Measurements from ENCODE around the gene CATSPERZ.
"Not testable (repeated sequence)": the region's sequence is repeated elsewhere in the genome, so short reads cannot be mapped to it uniquely, and the experiment has no call there.

The CATSPERZ gene

DNA sequence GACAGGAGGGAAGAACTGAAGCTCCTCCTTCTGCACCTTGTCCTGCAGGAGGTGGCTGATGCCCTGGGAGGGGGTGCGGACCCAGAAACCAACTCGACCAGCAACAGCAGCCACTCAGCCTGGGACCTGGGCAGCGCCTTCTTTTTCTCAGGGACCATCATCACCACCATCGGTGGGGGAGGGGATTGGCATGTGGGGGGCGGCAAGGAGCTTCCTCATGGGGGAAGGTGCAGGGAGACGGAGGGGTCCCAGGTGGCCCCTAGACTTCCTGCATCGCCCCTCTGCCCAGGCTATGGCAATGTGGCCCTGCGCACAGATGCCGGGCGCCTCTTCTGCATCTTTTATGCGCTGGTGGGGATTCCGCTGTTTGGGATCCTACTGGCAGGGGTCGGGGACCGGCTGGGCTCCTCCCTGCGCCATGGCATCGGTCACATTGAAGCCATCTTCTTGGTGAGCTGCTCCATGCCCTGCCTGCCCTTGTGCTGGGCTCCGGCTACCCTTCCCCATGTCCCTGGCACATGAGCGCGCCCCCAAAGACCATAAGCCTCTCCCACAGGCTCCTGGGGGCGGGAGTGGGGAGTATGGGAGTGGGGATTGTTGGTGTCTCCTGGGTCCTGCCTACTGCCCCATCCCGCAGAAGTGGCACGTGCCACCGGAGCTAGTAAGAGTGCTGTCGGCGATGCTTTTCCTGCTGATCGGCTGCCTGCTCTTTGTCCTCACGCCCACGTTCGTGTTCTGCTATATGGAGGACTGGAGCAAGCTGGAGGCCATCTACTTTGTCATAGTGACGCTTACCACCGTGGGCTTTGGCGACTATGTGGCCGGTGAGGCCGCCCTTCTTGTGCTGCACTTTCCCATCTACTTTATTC, 3.1 kb upstream of the CATSPERZ start:
- no peak overlapping the region for H3K4me3 Mint-ChIP-seq
- H3K36me3 Mint-ChIP-seq = no peaks in the 10 kb centered on the region
- H3K27me3 Mint-ChIP-seq = peaks cover 38% of the 10 kb centered on the region
- no peaks in the 10 kb centered on the region for H3K9me3 Mint-ChIP-seq
- ATAC-seq (ENCODE audit: low read depth) (no peak), DNase-seq (ENCODE audit: low spot score in 2 of 2) (no peak)
- peaks cover 23% of the 10 kb centered on the region for H3K4me1 Mint-ChIP-seq
- no peak overlapping the region for H3K27ac Mint-ChIP-seq

DNA sequence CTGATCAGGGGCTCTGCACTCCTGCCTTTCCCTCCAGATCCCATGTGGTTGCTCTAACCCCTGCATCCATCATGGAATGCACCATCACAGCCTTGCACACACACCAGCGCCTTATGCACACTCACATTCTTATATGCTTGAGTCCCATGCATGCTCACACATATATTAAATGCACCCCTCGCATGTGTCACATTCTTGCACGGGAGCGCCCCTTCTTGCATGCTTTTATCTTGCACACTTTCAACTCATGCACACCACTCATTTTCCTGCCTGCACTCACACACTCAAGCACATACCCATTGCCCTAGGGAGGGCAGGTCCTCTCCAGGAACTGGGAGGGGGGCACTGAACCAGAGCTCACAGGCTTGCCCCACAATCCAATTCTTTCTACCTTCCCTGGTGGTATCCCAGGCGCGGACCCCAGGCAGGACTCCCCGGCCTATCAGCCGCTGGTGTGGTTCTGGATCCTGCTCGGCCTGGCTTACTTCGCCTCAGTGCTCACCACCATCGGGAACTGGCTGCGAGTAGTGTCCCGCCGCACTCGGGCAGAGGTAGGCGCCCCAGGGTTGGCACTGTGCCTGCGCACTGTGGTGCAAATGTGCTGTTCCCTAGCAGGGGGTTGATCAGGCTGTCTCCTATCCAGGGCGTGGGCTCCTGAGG, 2.3 kb upstream of the CATSPERZ start:
- ATAC-seq (ENCODE audit: low read depth) (no peak), DNase-seq (ENCODE audit: low spot score in 2 of 2) (no peak)
- Mint-ChIP-seq H3K27me3 (peaks cover 35% of the 10 kb centered on the region), H3K27ac (no peak overlapping the region), H3K4me1 (peaks cover 21% of the 10 kb centered on the region), H3K4me3 (no peak overlapping the region), H3K36me3 (no peaks in the 10 kb centered on the region), H3K9me3 (no peaks in the 10 kb centered on the region)

DNA sequence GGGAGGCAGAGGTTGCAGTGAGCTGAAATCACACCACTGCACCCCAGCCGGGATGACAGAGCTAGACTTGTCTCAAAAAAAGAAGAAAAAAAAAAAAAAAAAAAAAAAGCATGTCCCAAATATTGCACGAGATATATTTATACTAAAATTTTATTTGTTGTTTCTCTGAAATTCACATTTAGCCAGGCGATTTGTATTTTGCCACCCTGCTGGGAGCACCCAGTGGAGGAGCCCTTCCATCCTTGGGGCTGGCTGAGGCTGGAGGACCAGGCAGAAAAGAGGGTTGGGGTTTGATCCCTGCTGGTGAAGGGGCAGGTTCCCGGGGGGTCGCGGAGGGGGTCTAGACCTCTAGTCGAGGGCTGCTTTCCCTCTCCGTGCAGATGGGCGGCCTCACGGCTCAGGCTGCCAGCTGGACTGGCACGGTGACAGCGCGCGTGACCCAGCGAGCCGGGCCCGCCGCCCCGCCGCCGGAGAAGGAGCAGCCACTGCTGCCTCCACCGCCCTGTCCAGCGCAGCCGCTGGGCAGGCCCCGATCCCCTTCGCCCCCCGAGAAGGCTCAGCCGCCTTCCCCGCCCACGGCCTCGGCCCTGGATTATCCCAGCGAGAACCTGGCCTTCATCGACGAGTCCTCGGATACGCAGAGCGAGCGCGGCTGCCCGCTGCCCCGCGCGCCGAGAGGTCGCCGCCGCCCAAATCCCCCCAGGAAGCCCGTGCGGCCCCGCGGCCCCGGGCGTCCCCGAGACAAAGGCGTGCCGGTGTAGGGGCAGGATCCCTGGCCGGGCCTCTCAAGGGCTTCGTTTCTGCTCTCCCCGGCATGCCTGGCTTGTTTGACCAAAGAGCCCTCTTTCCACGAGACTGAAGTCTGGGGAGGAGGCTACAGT, 952 bp upstream of the CATSPERZ start:
- ATAC-seq (ENCODE audit: low read depth) = no peak
- H3K4me3 Mint-ChIP-seq = peak overlapping the region; percentile 65
- H3K36me3 Mint-ChIP-seq = no peaks in the 10 kb centered on the region
- DNase-seq (ENCODE audit: low spot score in 2 of 2) = peak in 1 of 2 donors; percentile 62
- peaks cover 29% of the 10 kb centered on the region for H3K27me3 Mint-ChIP-seq
- no peaks in the 10 kb centered on the region for H3K9me3 Mint-ChIP-seq
- H3K4me1 Mint-ChIP-seq = peaks cover 23% of the 10 kb centered on the region
- H3K27ac Mint-ChIP-seq = peak overlapping the region; percentile 87

DNA sequence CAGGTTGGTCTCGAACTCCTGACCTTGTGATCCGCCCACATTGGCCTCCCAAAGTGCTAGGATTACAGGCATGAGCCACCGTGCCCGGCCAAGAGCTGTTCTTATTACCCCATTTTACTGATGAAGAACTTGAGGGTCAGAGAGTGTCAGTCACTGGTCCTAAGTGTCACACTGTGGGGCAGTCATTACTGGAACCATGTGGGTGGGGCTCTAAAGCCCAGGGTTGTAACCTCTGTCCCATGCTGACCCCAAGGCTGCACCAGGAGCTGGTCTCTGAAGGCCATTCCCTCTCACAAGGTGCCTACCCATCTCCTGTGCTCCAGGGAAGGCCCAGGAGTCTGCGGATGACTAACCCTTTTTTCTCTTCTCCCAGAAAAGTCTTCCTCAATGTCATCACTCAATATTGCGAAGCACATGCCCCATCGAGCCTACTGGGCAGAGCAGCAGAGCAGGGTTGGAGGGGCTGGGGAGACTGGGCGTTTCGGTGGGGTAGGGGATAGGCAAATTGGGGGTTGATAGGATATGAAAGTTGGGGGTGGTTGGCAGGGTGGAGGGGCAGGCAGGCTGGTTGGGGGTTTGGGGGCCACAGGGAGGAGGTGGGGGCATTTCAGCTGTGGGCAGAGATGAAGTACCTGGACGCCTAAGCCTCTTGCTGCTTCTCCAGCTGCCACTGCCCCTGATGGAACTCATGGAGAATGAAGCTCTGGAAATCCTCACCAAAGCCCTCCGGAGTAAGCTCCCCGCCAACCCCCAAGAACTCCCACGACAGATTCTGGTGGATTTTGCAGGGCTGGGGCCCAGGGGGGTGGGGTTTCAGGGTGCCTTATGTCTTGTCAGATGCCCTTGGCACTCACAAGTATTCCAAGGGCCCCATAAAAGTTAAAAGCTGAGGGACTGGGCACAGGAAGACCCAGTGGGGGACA, 3.2 kb downstream of the CATSPERZ start:
- peak overlapping the region; percentile 27 for H3K4me3 Mint-ChIP-seq
- no peaks in the 10 kb centered on the region for H3K9me3 Mint-ChIP-seq
- DNase-seq (ENCODE audit: low spot score in 2 of 2) = no peak
- ATAC-seq (ENCODE audit: low read depth) = no peak
- peaks cover 7% of the 10 kb centered on the region for H3K27me3 Mint-ChIP-seq
- H3K36me3 Mint-ChIP-seq = peaks cover 2% of the 10 kb centered on the region
- peaks cover 24% of the 10 kb centered on the region for H3K4me1 Mint-ChIP-seq
- H3K27ac Mint-ChIP-seq = peak overlapping the region; percentile 72

DNA sequence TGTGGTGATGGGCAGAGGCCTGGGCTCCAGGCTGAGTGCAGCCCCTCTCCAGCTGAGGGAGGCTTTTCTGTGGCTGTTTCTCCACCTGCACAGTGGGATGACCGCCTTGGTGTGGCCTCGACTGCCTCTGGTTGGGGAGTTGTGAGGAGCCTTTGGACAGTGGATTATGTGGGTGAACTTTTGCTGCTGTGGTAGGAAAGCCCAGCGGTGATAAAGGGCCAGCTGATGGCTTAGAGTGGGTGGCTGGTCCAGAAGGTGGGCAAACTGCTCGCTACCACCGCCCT, 3.8 kb downstream of the CATSPERZ start:
- H3K27me3 Mint-ChIP-seq = peaks cover 6% of the 10 kb centered on the region
- peaks cover 2% of the 10 kb centered on the region for H3K36me3 Mint-ChIP-seq
- DNase-seq (ENCODE audit: low spot score in 2 of 2) = no peak
- ATAC-seq (ENCODE audit: low read depth) = no peak
- H3K9me3 Mint-ChIP-seq = no peaks in the 10 kb centered on the region
- peak overlapping the region; percentile 95 for H3K27ac Mint-ChIP-seq
- H3K4me3 Mint-ChIP-seq = peak overlapping the region; percentile 88
- peaks cover 24% of the 10 kb centered on the region for H3K4me1 Mint-ChIP-seq

DNA sequence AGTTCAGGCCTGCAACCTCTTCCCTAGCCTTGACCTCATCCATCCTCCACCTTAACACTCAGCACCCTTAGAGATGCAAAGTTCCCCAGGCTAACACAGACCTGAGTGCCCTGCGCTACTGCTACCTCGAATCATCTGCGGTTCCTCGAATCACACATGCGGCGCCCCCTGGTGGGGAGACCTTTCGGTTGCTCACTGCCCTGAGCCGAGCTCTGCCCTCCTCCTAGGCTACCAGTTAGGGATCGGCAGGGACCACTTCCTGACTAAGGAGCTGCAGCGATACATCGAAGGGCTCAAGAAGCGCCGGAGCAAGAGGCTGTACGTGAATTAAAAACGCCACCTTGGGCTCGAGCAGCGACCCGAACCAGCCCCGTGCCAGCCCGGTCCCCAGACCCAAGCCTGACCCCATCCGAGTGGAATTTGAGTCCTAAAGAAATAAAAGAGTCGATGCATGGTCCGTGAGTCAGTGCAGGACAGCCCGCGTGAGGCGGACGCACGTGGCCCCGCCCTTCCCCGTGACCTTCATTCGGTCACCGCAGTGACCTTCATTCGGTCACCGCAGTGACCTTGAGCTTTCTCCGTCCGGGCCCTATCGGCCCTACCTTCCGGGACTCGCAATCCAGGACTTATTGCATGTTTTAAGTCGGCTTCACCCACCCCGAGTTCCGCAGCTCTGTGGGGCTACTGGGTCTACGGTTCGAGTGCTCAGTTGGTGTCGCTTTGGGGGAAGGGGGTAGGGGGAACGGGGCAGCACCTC, 4.3 kb downstream of the CATSPERZ start:
- Mint-ChIP-seq H3K36me3 (peaks cover 2% of the 10 kb centered on the region), H3K4me3 (peak overlapping the region; percentile 88), H3K4me1 (peaks cover 24% of the 10 kb centered on the region), H3K27ac (peak overlapping the region; percentile 95), H3K9me3 (no peaks in the 10 kb centered on the region), H3K27me3 (peaks cover 6% of the 10 kb centered on the region)
- DNase-seq (ENCODE audit: low spot score in 2 of 2) (peak; percentile 92 to 95), ATAC-seq (ENCODE audit: low read depth) (peak; percentile 35)

DNA sequence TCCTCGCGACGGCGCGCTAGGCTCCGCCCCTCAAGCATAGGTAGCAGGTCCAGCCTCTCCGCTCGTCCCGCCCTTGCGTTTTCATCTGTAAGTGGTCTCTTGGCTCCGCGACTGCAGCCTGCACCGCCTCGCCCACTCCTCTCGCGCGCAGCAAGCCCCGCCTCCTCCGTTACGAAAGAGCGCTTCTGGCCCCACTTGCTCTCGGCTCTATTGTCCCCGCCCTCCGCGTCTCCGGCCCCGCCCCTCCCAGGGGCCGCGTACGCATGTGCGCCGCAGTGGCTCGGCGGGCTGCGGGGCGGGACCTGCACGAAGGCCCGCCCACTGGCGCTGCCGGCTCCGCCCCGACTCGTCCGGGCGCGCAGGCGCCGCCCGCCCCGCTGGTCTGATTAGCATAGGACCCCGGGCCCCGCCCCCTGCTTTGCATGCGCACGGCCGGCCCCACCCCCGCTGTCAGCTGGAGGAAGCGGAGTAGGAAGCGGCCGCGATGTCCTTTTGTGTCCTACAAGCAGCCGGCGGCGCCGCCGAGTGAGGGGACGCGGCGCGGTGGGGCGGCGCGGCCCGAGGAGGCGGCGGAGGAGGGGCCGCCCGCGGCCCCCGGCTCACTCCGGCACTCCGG, 5.0 kb downstream of the CATSPERZ start, which contains the start of gene ESRRA:
TSS of gene ESRRA (plus strand) at position 450 of the 616 bp plus-strand sequence. CDS start 1,656 bp downstream, outside the sequence.
- DNase-seq (ENCODE audit: low spot score in 2 of 2) (peak; percentile 98 to 99), ATAC-seq (ENCODE audit: low read depth) (peak; percentile 68)
- H3K27ac Mint-ChIP-seq = peak within 1 kb of the TSS; percentile 95
- H3K4me3 Mint-ChIP-seq = peak within 1 kb of the TSS; percentile 98
- no peaks in the 10 kb centered on the region for H3K9me3 Mint-ChIP-seq
- H3K4me1 Mint-ChIP-seq = peaks cover 20% of the 10 kb centered on the region
- H3K36me3 Mint-ChIP-seq = peaks cover 2% of the 10 kb centered on the region
- peaks cover 3% of the 10 kb centered on the region for H3K27me3 Mint-ChIP-seq

DNA sequence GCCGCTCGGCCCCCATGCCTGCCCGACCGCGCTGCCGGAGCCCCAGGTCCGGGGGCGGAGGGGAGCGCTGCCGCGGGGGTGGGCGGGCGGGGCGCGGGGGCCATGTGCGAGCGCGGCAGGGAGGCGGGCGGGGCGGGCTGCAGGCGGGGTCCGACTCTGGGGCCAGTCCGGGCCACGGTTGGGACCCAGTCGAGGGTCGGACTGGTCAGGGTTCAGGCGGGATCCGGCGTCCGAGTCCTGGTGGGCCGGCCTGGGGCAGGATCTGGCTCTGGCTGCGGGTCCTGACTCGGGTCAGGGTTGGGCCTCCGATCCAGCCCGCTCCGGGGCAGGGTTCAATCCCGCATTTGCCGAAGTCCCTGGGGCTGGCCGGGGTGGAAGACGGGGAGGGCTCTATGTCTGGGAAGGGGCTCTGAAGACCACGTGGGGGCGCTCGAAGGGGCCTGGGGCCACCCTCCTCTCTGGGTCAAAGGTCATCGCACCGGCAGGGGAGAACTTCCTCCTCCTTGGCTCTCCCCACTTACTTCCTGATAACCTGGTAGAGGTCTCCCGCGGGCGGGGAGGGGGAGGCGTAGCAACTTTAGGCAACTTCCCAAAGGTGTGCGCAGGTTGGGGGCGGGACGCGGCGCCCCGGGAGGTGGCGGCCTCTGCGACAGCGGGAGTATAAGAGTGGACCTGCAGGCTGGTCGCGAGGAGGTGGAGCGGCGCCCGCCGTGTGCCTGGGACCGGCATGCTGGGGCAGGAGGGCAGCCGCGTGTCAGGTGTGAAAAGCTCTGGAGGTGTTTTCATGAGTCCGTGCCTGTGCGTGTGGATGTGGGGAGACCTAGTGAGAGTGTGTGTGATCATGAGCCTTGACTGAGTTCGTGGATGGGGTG, 5.8 kb downstream of the CATSPERZ start:
- H3K9me3 Mint-ChIP-seq = no peaks in the 10 kb centered on the region
- peak overlapping the region; percentile 98 for H3K4me3 Mint-ChIP-seq
- DNase-seq (ENCODE audit: low spot score in 2 of 2) (peak; percentile 46 to 67), ATAC-seq (ENCODE audit: low read depth) (peak; percentile 14)
- no peaks in the 10 kb centered on the region for H3K27me3 Mint-ChIP-seq
- H3K36me3 Mint-ChIP-seq = peaks cover 2% of the 10 kb centered on the region
- H3K4me1 Mint-ChIP-seq = peaks cover 15% of the 10 kb centered on the region
- H3K27ac Mint-ChIP-seq = peak overlapping the region; percentile 94

DNA sequence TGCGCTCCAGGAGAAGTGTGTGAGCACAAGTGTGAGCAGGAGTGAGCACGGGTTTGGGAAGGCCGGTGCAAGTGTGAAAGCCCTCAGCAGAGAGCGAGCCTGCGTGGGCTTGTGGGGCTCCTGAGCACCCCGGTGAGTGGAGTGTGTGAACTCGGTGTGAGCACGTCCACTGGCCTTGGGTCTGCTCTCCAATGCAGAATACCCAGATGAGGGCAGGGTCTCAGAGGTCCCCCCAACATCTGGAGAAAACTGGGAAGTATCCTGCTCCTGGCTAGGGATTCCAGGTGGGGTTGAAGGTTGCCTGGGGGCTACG, 6.4 kb downstream of the CATSPERZ start:
- peaks cover 2% of the 10 kb centered on the region for H3K36me3 Mint-ChIP-seq
- H3K9me3 Mint-ChIP-seq = no peaks in the 10 kb centered on the region
- H3K27me3 Mint-ChIP-seq = no peaks in the 10 kb centered on the region
- H3K4me1 Mint-ChIP-seq = peaks cover 14% of the 10 kb centered on the region
- ATAC-seq (ENCODE audit: low read depth) (no peak), DNase-seq (ENCODE audit: low spot score in 2 of 2) (no peak)
- H3K27ac Mint-ChIP-seq = peak overlapping the region; percentile 94
- peak overlapping the region; percentile 98 for H3K4me3 Mint-ChIP-seq

DNA sequence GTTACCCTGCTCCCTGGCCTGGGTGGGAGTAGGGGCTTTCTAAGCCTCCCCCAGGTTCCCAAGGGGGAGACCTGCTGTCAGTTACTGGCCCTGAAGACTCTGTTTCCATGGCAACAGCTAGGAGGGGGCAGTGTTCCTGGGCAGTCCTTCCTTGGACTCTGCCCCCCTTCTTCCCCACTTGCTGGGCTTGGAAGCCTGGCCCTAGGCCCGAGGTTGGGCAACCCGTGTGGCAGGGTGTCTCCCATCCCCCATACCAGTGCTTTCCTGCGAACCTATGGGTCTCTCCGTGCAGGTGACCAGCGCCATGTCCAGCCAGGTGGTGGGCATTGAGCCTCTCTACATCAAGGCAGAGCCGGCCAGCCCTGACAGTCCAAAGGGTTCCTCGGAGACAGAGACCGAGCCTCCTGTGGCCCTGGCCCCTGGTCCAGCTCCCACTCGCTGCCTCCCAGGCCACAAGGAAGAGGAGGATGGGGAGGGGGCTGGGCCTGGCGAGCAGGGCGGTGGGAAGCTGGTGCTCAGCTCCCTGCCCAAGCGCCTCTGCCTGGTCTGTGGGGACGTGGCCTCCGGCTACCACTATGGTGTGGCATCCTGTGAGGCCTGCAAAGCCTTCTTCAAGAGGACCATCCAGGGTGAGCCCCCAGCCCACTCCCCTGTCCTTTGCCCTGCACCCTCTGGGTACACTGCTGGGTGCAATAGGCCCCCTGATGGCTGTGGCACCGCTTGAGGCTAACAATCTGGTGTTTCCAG, 6.9 kb downstream of the CATSPERZ start:
- Mint-ChIP-seq H3K4me3 (peak overlapping the region; percentile 49), H3K27ac (no peak overlapping the region), H3K27me3 (no peaks in the 10 kb centered on the region), H3K4me1 (peaks cover 14% of the 10 kb centered on the region), H3K36me3 (peaks cover 2% of the 10 kb centered on the region), H3K9me3 (no peaks in the 10 kb centered on the region)
- ATAC-seq (ENCODE audit: low read depth) (no peak), DNase-seq (ENCODE audit: low spot score in 2 of 2) (no peak)

DNA sequence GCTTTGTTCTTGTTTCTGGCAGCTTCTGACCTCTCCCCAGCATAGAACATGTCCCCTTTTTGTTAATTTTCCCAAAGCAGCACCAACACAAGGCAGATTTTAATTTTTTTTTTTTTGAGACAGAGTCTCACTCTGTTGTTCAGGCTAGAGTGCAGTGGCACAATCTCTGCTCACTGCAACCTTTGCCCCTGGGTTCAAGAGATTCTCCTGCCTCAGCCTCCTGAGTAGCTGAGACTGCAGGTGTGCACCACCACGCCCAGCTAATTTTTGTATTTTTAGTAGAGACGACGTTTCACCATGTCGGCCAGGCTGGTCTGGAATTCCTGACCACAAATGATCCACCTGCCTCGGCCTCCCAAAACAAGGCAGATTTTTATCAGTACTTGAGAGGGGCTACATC, 7.6 kb downstream of the CATSPERZ start:
- H3K4me1 Mint-ChIP-seq = peaks cover 18% of the 10 kb centered on the region
- not testable (repeated sequence) for H3K27ac Mint-ChIP-seq; H3K36me3 Mint-ChIP-seq; H3K9me3 Mint-ChIP-seq; H3K27me3 Mint-ChIP-seq; ATAC-seq (ENCODE audit: low read depth)
- H3K4me3 Mint-ChIP-seq = peak overlapping the region; percentile 27
- peak in 1 of 2 donors; percentile 8 for DNase-seq (ENCODE audit: low spot score in 2 of 2)

Measured in memory B cell (primary cell).